ENCODE measurements around the gene PRPF6. TPM values are rescaled to one million over a fixed set of nuclear protein-coding genes. Genes with fewer than 3 reads are reported as not detected.
A peak's percentile ranks its signal among the peaks of the same experiment; 100 is the strongest.

PRPF6 gene
- total RNA-seq, 1 experiment from 2014 or later: 74.2 TPM

- DNase-seq (ENCODE audit: low spot score): no peak
Observed at GRCh38 chr20:63945031-63945658, 35.8 kb upstream of the PRPF6 start.

- no peak for DNase-seq (ENCODE audit: low spot score)
Observed at GRCh38 chr20:63945921-63946920, 34.7 kb upstream of the PRPF6 start.

GRCh38 chr20:63946986-63947637 lies 33.8 kb upstream of the PRPF6 start:
- DNase-seq (ENCODE audit: low spot score): no peak

GRCh38 chr20:63947638-63948456 lies 33.1 kb upstream of the PRPF6 start:
- no peak for DNase-seq (ENCODE audit: low spot score)

- DNase-seq (ENCODE audit: low spot score): no peak
Observed at GRCh38 chr20:63950701-63951397, 30.1 kb upstream of the PRPF6 start.

- no peak for DNase-seq (ENCODE audit: low spot score)
Observed at GRCh38 chr20:63951398-63952209, 29.3 kb upstream of the PRPF6 start.

GRCh38 chr20:63952210-63952535 lies 28.8 kb upstream of the PRPF6 start:
- no peak for DNase-seq (ENCODE audit: low spot score)

- no peak for DNase-seq (ENCODE audit: low spot score)
Observed at GRCh38 chr20:63952769-63953168, 28.2 kb upstream of the PRPF6 start.

GRCh38 chr20:63953764-63954429 lies 27.0 kb upstream of the PRPF6 start:
- DNase-seq (ENCODE audit: low spot score): no peak

- no peak for DNase-seq (ENCODE audit: low spot score)
Observed at GRCh38 chr20:63955281-63955826, 25.6 kb upstream of the PRPF6 start.

- peak; percentile 72 for DNase-seq (ENCODE audit: low spot score)
Observed at GRCh38 chr20:63955827-63956663, 24.9 kb upstream of the PRPF6 start, which contains the start of gene UCKL1. Gene UCKL1, minus strand, starts transcription at chr20:63956416. Its CDS starts 44 bp downstream, at chr20:63956372.

- no peak for DNase-seq (ENCODE audit: low spot score)
Observed at GRCh38 chr20:63956664-63957003, 24.3 kb upstream of the PRPF6 start.

- peak; percentile 75 for DNase-seq (ENCODE audit: low spot score)
Observed at GRCh38 chr20:63957004-63957689, 23.8 kb upstream of the PRPF6 start.

- DNase-seq (ENCODE audit: low spot score): no peak
Observed at GRCh38 chr20:63957690-63958441, 23.1 kb upstream of the PRPF6 start.

- DNase-seq (ENCODE audit: low spot score): no peak
Observed at GRCh38 chr20:63958471-63958870, 22.5 kb upstream of the PRPF6 start.

GRCh38 chr20:63958964-63959698 lies 21.8 kb upstream of the PRPF6 start:
- no peak for DNase-seq (ENCODE audit: low spot score)
